ENCODE data around the gene CDK1.
A peak's percentile ranks its signal among the peaks of the same experiment; 100 is the strongest.

CDK1 gene

GRCh38 chr10:60739558-60739957, 38.7 kb upstream of the CDK1 start:
- H3K36me3 ChIP-seq (ENCODE audit: control insufficient read depth, insufficient read depth, low read length) = no peaks in the 10 kb centered on the region
- no peaks in the 10 kb centered on the region for H3K9me3 ChIP-seq (ENCODE audit: control insufficient read depth, low read length)
- H3K4me3 ChIP-seq (ENCODE audit: extremely low read depth, insufficient read depth, low read length, poor library complexity, severe bottlenecking) = no peak overlapping the region
- H3K27ac ChIP-seq (ENCODE audit: low read depth, low read length, severe bottlenecking) = no peak overlapping the region
- no peaks in the 10 kb centered on the region for H3K4me1 ChIP-seq (ENCODE audit: control insufficient read depth, insufficient read depth, low read length, poor library complexity, severe bottlenecking)

- Histone ChIP-seq H3K36me3 (ENCODE audit: control insufficient read depth, insufficient read depth, low read length) (no peaks in the 10 kb centered on the region), H3K4me1 (ENCODE audit: control insufficient read depth, insufficient read depth, low read length, poor library complexity, severe bottlenecking) (no peaks in the 10 kb centered on the region), H3K9me3 (ENCODE audit: control insufficient read depth, low read length) (no peaks in the 10 kb centered on the region), H3K27ac (ENCODE audit: low read depth, low read length, severe bottlenecking) (no peak overlapping the region), H3K4me3 (ENCODE audit: extremely low read depth, insufficient read depth, low read length, poor library complexity, severe bottlenecking) (no peak overlapping the region)
- WGBS, 2 experiments (ENCODE audit: insufficient coverage in 2 of 2) = 81 to 87% methylated on average over 2 to 3 of the region's 3 CpGs
Measured at GRCh38 chr10:60742512-60742911, 35.8 kb upstream of the CDK1 start.

- H3K9me3 ChIP-seq (ENCODE audit: control insufficient read depth, low read length) = no peaks in the 10 kb centered on the region
- H3K4me3 ChIP-seq (ENCODE audit: extremely low read depth, insufficient read depth, low read length, poor library complexity, severe bottlenecking) = no peak overlapping the region
- H3K27ac ChIP-seq (ENCODE audit: low read depth, low read length, severe bottlenecking) = no peak overlapping the region
- no peaks in the 10 kb centered on the region for H3K36me3 ChIP-seq (ENCODE audit: control insufficient read depth, insufficient read depth, low read length)
- 90 to 100% methylated on average over 1 to 2 of the region's 2 CpGs for WGBS, 2 experiments (ENCODE audit: insufficient coverage in 2 of 2)
- H3K4me1 ChIP-seq (ENCODE audit: control insufficient read depth, insufficient read depth, low read length, poor library complexity, severe bottlenecking) = no peaks in the 10 kb centered on the region
Measured at GRCh38 chr10:60747817-60748469, 30.3 kb upstream of the CDK1 start.

- Histone ChIP-seq H3K4me3 (ENCODE audit: extremely low read depth, insufficient read depth, low read length, poor library complexity, severe bottlenecking) (no peak overlapping the region), H3K36me3 (ENCODE audit: control insufficient read depth, insufficient read depth, low read length) (no peaks in the 10 kb centered on the region), H3K9me3 (ENCODE audit: control insufficient read depth, low read length) (no peaks in the 10 kb centered on the region), H3K27ac (ENCODE audit: low read depth, low read length, severe bottlenecking) (no peak overlapping the region), H3K4me1 (ENCODE audit: control insufficient read depth, insufficient read depth, low read length, poor library complexity, severe bottlenecking) (peaks cover 6% of the 10 kb centered on the region)
- WGBS, 2 experiments (ENCODE audit: insufficient coverage in 2 of 2) = 90 to 100% methylated on average over 1 of the region's 1 CpG
Measured at GRCh38 chr10:60753152-60753551, 25.1 kb upstream of the CDK1 start.

- Histone ChIP-seq H3K4me3 (ENCODE audit: extremely low read depth, insufficient read depth, low read length, poor library complexity, severe bottlenecking) (no peak overlapping the region), H3K9me3 (ENCODE audit: control insufficient read depth, low read length) (no peaks in the 10 kb centered on the region), H3K27ac (ENCODE audit: low read depth, low read length, severe bottlenecking) (no peak overlapping the region), H3K4me1 (ENCODE audit: control insufficient read depth, insufficient read depth, low read length, poor library complexity, severe bottlenecking) (peaks cover 6% of the 10 kb centered on the region), H3K36me3 (ENCODE audit: control insufficient read depth, insufficient read depth, low read length) (no peaks in the 10 kb centered on the region)
- 100% methylated on average over 1 to 3 of the region's 5 CpGs for WGBS, 2 experiments (ENCODE audit: insufficient coverage in 2 of 2)
Measured at GRCh38 chr10:60753817-60754216, 24.5 kb upstream of the CDK1 start.

- Histone ChIP-seq H3K36me3 (ENCODE audit: control insufficient read depth, insufficient read depth, low read length) (no peaks in the 10 kb centered on the region), H3K4me1 (ENCODE audit: control insufficient read depth, insufficient read depth, low read length, poor library complexity, severe bottlenecking) (peaks cover 6% of the 10 kb centered on the region), H3K27ac (ENCODE audit: low read depth, low read length, severe bottlenecking) (peak overlapping the region; percentile 69), H3K4me3 (ENCODE audit: extremely low read depth, insufficient read depth, low read length, poor library complexity, severe bottlenecking) (no peak overlapping the region), H3K9me3 (ENCODE audit: control insufficient read depth, low read length) (no peaks in the 10 kb centered on the region)
- WGBS, 2 experiments (ENCODE audit: insufficient coverage in 2 of 2) = 0% methylated on average over 1 of the region's 3 CpGs; no CpG with 5 or more reads in 1 of the 2 experiments
Measured at GRCh38 chr10:60757420-60757895, 20.8 kb upstream of the CDK1 start.

- WGBS, 2 experiments (ENCODE audit: insufficient coverage in 2 of 2) = 93% methylated on average over 6 of the region's 6 CpGs
Measured at GRCh38 chr10:60759181-60759580, 19.1 kb upstream of the CDK1 start.

GRCh38 chr10:60760711-60761210, 17.5 kb upstream of the CDK1 start:
- H3K36me3 ChIP-seq (ENCODE audit: control insufficient read depth, insufficient read depth, low read length) = no peaks in the 10 kb centered on the region
- H3K9me3 ChIP-seq (ENCODE audit: control insufficient read depth, low read length) = no peaks in the 10 kb centered on the region
- no peak overlapping the region for H3K27ac ChIP-seq (ENCODE audit: low read depth, low read length, severe bottlenecking)
- H3K4me1 ChIP-seq (ENCODE audit: control insufficient read depth, insufficient read depth, low read length, poor library complexity, severe bottlenecking) = peaks cover 6% of the 10 kb centered on the region
- no peak overlapping the region for H3K4me3 ChIP-seq (ENCODE audit: extremely low read depth, insufficient read depth, low read length, poor library complexity, severe bottlenecking)

More at GRCh38 chr10:60759181-60759580, 19.1 kb upstream of the CDK1 start:
- Histone ChIP-seq H3K4me3 (ENCODE audit: extremely low read depth, insufficient read depth, low read length, poor library complexity, severe bottlenecking) (no peak overlapping the region), H3K27ac (ENCODE audit: low read depth, low read length, severe bottlenecking) (no peak overlapping the region), H3K9me3 (ENCODE audit: control insufficient read depth, low read length) (no peaks in the 10 kb centered on the region), H3K4me1 (ENCODE audit: control insufficient read depth, insufficient read depth, low read length, poor library complexity, severe bottlenecking) (peaks cover 6% of the 10 kb centered on the region), H3K36me3 (ENCODE audit: control insufficient read depth, insufficient read depth, low read length) (no peaks in the 10 kb centered on the region)

GRCh38 chr10:60762554-60762953, 15.7 kb upstream of the CDK1 start:
- Histone ChIP-seq H3K9me3 (ENCODE audit: control insufficient read depth, low read length) (no peaks in the 10 kb centered on the region), H3K4me3 (ENCODE audit: extremely low read depth, insufficient read depth, low read length, poor library complexity, severe bottlenecking) (no peak overlapping the region), H3K36me3 (ENCODE audit: control insufficient read depth, insufficient read depth, low read length) (no peaks in the 10 kb centered on the region), H3K27ac (ENCODE audit: low read depth, low read length, severe bottlenecking) (no peak overlapping the region), H3K4me1 (ENCODE audit: control insufficient read depth, insufficient read depth, low read length, poor library complexity, severe bottlenecking) (peaks cover 2% of the 10 kb centered on the region)
- WGBS, 2 experiments (ENCODE audit: insufficient coverage in 2 of 2) = 67 to 85% methylated on average over 1 of the region's 1 CpG

GRCh38 chr10:60767424-60767823, 10.9 kb upstream of the CDK1 start:
- Histone ChIP-seq H3K4me3 (ENCODE audit: extremely low read depth, insufficient read depth, low read length, poor library complexity, severe bottlenecking) (no peak overlapping the region), H3K36me3 (ENCODE audit: control insufficient read depth, insufficient read depth, low read length) (no peaks in the 10 kb centered on the region), H3K4me1 (ENCODE audit: control insufficient read depth, insufficient read depth, low read length, poor library complexity, severe bottlenecking) (peaks cover 5% of the 10 kb centered on the region), H3K9me3 (ENCODE audit: control insufficient read depth, low read length) (no peaks in the 10 kb centered on the region), H3K27ac (ENCODE audit: low read depth, low read length, severe bottlenecking) (no peak overlapping the region)
- 80 to 93% methylated on average over 4 to 5 of the region's 6 CpGs for WGBS, 2 experiments (ENCODE audit: insufficient coverage in 2 of 2)

GRCh38 chr10:60769406-60769805, 8.9 kb upstream of the CDK1 start:
- Histone ChIP-seq H3K9me3 (ENCODE audit: control insufficient read depth, low read length) (no peaks in the 10 kb centered on the region), H3K4me1 (ENCODE audit: control insufficient read depth, insufficient read depth, low read length, poor library complexity, severe bottlenecking) (peaks cover 5% of the 10 kb centered on the region), H3K36me3 (ENCODE audit: control insufficient read depth, insufficient read depth, low read length) (no peaks in the 10 kb centered on the region), H3K4me3 (ENCODE audit: extremely low read depth, insufficient read depth, low read length, poor library complexity, severe bottlenecking) (no peak overlapping the region), H3K27ac (ENCODE audit: low read depth, low read length, severe bottlenecking) (no peak overlapping the region)
- WGBS, 2 experiments (ENCODE audit: insufficient coverage in 2 of 2) = 25 to 33% methylated on average over 1 of the region's 2 CpGs

All from mesodermal cell (in vitro differentiated cells).